ENCODE results near the gene CAMK1D. TPM values are rescaled to one million over a fixed set of nuclear protein-coding genes. Genes with fewer than 3 reads are reported as not detected.

The CAMK1D gene
- polyA plus RNA-seq, 1 experiment, result 1.1 TPM

DNA sequence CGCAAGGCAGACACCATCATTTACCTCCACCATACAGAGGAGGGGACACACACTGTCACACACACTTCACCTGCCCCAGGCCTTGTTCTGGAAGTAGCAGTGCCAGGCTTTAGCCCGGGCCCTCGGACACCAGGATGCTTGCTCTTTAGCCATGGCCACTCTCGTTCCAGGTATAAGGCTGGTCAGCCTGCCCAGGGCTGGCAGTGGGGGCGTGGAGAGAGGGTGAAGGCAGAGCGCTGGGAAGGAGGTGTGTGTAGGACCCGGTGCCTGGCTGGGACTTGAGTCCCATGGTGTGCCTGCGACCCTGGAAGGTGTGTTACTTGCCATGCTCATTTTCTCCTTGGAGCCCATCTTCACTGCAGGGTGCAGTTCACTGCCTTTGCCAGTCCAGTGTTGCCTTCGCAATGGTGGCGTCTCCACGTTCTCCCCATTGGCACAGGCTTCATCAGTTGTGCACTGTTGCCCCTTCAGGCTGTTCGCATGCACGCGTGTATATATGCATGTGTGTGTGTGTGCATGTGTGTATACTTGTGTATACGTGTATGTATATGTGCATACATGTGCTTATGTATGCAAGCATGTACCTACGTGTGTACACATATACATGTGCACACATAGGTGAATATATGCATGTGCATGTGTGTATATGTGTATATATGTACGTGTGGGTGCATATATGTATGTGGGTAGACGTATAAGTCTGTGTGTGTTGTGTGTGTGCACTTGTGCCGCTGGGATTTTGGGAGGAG, 153.4 kb downstream of the CAMK1D start:
- POLR2A ChIA-PET, result no interaction called here
- no peak for TF ChIP-seq CTCF (IDR thresholded peaks at IDR 0.05; ENCODE audit: insufficient read depth, low read depth, low read length)
- Histone ChIP-seq H3K27me3 (ENCODE audit: control insufficient read depth, insufficient read depth, low read length) (no peaks in the 10 kb centered on the region), H3K36me3 (ENCODE audit: control insufficient read depth, insufficient read depth, low read length) (no peaks in the 10 kb centered on the region), H3K4me3 (ENCODE audit: low read depth, low read length) (no peak overlapping the region)
- CTCF ChIA-PET, result no interaction called here
- DNase-seq (ENCODE audit: low read depth), result no peak

DNA sequence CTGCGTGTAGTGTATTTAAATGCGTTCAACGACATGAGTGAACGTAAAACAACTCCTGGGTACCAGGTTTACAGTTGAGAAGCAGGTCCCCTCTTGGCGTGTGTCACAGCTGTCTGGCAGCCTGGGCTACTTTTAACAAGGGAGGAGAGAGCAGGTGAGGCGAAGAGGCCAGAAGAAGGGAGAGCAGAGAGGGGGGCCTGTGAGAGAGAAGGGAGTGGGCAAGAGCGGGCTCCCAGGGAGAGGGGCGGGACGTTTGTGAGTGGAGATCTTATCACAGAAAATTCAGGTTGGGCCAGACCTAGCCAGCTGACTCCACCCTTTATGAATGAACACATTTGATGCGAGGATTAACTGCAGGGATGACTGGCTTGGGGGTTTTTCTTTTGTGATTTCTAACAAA, 154.0 kb downstream of the CAMK1D start:
- Histone ChIP-seq H3K4me3 (ENCODE audit: low read depth, low read length) (no peak overlapping the region), H3K36me3 (ENCODE audit: control insufficient read depth, insufficient read depth, low read length) (no peaks in the 10 kb centered on the region), H3K27me3 (ENCODE audit: control insufficient read depth, insufficient read depth, low read length) (no peaks in the 10 kb centered on the region)
- no peak for TF ChIP-seq CTCF (IDR thresholded peaks at IDR 0.05; ENCODE audit: insufficient read depth, low read depth, low read length)
- DNase-seq (ENCODE audit: low read depth), result no peak
- CTCF ChIA-PET, result no interaction called here
- POLR2A ChIA-PET, result no interaction called here

DNA sequence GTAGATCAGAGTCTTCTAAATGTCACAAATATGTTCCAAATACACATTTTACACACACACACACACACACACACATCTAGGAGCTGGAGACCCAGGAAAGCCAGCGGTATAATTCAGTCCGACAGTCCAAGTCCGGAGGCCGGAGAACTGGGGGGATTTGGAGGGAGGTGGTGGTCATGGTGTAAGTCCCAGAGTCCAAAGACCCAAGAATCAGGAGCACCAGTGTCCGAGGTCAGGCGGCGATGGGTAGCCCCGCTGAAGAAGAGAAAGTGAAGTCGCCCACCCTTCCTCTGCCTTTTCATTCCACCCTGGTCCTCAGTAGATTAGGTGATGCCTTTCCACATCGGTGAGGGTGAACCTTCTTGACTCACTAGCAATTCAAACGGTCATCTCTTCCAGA, 154.8 kb downstream of the CAMK1D start:
- POLR2A ChIA-PET, result no interaction called here
- no peak overlapping the region for H3K4me3 ChIP-seq (ENCODE audit: low read depth, low read length)
- no peaks in the 10 kb centered on the region for H3K36me3 ChIP-seq (ENCODE audit: control insufficient read depth, insufficient read depth, low read length)
- TF ChIP-seq CTCF (IDR thresholded peaks at IDR 0.05; ENCODE audit: insufficient read depth, low read depth, low read length), result no peak
- CTCF ChIA-PET, result no interaction called here
- no peaks in the 10 kb centered on the region for H3K27me3 ChIP-seq (ENCODE audit: control insufficient read depth, insufficient read depth, low read length)
- no peak for DNase-seq (ENCODE audit: low read depth)

- H3K4me3 ChIP-seq (ENCODE audit: low read depth, low read length), result no peak overlapping the region
- TF ChIP-seq CTCF (IDR thresholded peaks at IDR 0.05; ENCODE audit: insufficient read depth, low read depth, low read length), result no peak
- H3K36me3 ChIP-seq (ENCODE audit: control insufficient read depth, insufficient read depth, low read length), result no peaks in the 10 kb centered on the region
- ChIA-PET CTCF (no interaction called here), POLR2A (no interaction called here)
- no peaks in the 10 kb centered on the region for H3K27me3 ChIP-seq (ENCODE audit: control insufficient read depth, insufficient read depth, low read length)
- no peak for DNase-seq (ENCODE audit: low read depth)
Observed at GRCh38 chr10:12504628-12505027, 155.3 kb downstream of the CAMK1D start.

DNA sequence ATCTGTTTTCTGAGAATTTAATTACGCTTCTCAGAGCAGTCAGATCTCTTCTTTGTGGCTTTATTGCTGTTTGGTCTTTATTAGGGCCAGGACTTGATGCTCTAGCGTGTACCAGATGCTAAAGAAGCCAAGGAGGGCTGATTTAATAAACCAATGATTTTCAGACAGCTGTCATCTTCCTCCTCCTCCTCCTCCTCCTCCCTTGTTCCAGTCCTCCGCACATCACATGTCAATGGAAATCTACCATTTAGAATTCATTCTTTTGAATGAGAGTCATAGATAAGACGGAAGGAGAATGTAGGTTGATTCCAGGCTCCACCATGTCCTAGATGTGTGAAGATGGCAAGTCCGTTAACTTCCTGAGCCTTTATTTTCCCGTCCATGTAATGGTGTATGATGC, 156.3 kb downstream of the CAMK1D start:
- Histone ChIP-seq H3K4me3 (ENCODE audit: low read depth, low read length) (no peak overlapping the region), H3K27me3 (ENCODE audit: control insufficient read depth, insufficient read depth, low read length) (no peaks in the 10 kb centered on the region), H3K36me3 (ENCODE audit: control insufficient read depth, insufficient read depth, low read length) (no peaks in the 10 kb centered on the region)
- no peak for DNase-seq (ENCODE audit: low read depth)
- ChIA-PET POLR2A (no interaction called here), CTCF (no interaction called here)
- TF ChIP-seq CTCF (IDR thresholded peaks at IDR 0.05; ENCODE audit: insufficient read depth, low read depth, low read length), result no peak
